Panc1 (cell line): ENCODE results near the gene PCBD2. TPM values are rescaled to one million over a fixed set of nuclear protein-coding genes. Genes with fewer than 3 reads are reported as not detected.

Experiments used
- ATAC-seq: fragments of 200-7000 bp; cut with Tn5 transposase; 2 replicates; pipeline ENCODE4 v1.9.1; 2020; ENCODE audit warnings: mild to moderate bottlenecking, moderate library complexity
- BruUV-seq: library from RNA; stranded (reverse); fragments of 400-500 nt; replicated peaks from 2 replicates; lab custom pipeline; 2021; lab: Mats Ljungman, UMichigan
- CTCF ChIA-PET: fragments of 300-600 bp; sonication (Branson Sonifier 250); formaldehyde crosslinking; loops from one replicate; lab custom pipeline; 2022; ENCODE audit warnings: antibody characterized with exemption; lab: Charles Lee
- POLR2A ChIA-PET: fragments of 300-600 bp; sonication (Branson Sonifier 250); formaldehyde crosslinking; loops from one replicate; lab custom pipeline; 2022; ENCODE audit warnings: antibody characterized with exemption; lab: Charles Lee
- DNase-seq: peaks from one replicate; pipeline ENCODE4 v3.0.0-alpha.2; 2010; ENCODE audit warnings: low read depth, low spot score
- H3K27ac ChIP-seq: 2 replicates; pipeline ENCODE4 v1.5.1; 2011; ENCODE audit warnings: mild to moderate bottlenecking, low read length, inconsistent platforms
- H3K27me3 ChIP-seq: fragments of 200-500 bp; sonication (Bioruptor generic); 2 replicates; pipeline ENCODE4 v1.6.0; 2014; ENCODE audit warnings: low read length, inconsistent platforms; ENCODE audit not compliant: control insufficient read depth, insufficient read depth
- H3K36me3 ChIP-seq: fragments of 200-500 bp; sonication (Bioruptor generic); 2 replicates; pipeline ENCODE4 v1.5.1; 2014; ENCODE audit warnings: inconsistent platforms, mild to moderate bottlenecking, low read length, moderate library complexity; ENCODE audit not compliant: control insufficient read depth, insufficient read depth
- H3K4me1 ChIP-seq: 2 replicates; pipeline ENCODE4 v1.5.1; 2011; ENCODE audit warnings: inconsistent platforms, mild to moderate bottlenecking, low read length, moderate library complexity; ENCODE audit not compliant: control insufficient read depth, insufficient read depth
- H3K4me3 ChIP-seq, 2 experiments: 2 replicates each; pipeline ENCODE4 v1.5.1; 2011 to 2012; ENCODE audit warnings: low read depth in 2 of 2, low read length in 2 of 2, mild to moderate bottlenecking in 2 of 2, inconsistent platforms in 1 of 2, moderate library complexity in 1 of 2
- H3K9me3 ChIP-seq: fragments of 200-500 bp; sonication (Bioruptor generic); 2 replicates; pipeline ENCODE4 v1.5.1; 2014; ENCODE audit warnings: low read depth, mild to moderate bottlenecking, inconsistent platforms, low read length, moderate library complexity; ENCODE audit not compliant: control insufficient read depth, insufficient read depth
- POLR2AphosphoS5 ChIP-seq: IDR thresholded peaks from 2 replicates; pipeline ENCODE4 v1.6.1; 2012; ENCODE audit warnings: mild to moderate bottlenecking, low read depth, low read length, moderate library complexity
- SIN3A ChIP-seq: IDR thresholded peaks from 2 replicates; pipeline ENCODE4 v1.6.1; 2012; ENCODE audit warnings: low read depth, mild to moderate bottlenecking, low read length, moderate library complexity, borderline replicate concordance; ENCODE audit not compliant: insufficient read depth
- TCF7L2 ChIP-seq: IDR thresholded peaks from 2 replicates; pipeline ENCODE4 v1.6.1; 2011; ENCODE audit warnings: mild to moderate bottlenecking, low read depth, low read length, inconsistent platforms
- in situ Hi-C: cut with HindIII; loops from 2 replicates; pipeline ENCODE4 v1.10.0; 2016; ENCODE audit warnings: low sequenced_read_pairs, low pct_unique_long_range_greater_than_20kb
- intact Hi-C: fragments of 100-400 bp; cut with micrococcal nuclease; formaldehyde crosslinking; loops from one replicate; pipeline ENCODE4 v1.10.0; 2022; ENCODE audit not compliant: unreplicated experiment
- total RNA-seq: library from RNA; stranded (reverse); gene quantifications from one replicate; pipeline ENCODE4 v1.2.1, GENCODE V29; 2021; ENCODE audit not compliant: unreplicated experiment
- TF ChIP-seq, protein P1 (sequence below): fragments of 450-650 bp; IDR thresholded peaks from 2 replicates; pipeline ENCODE4 v1.5.1; 2017; ENCODE audit warnings: mild to moderate bottlenecking
- TF ChIP-seq, protein P2 (sequence below), 2 experiments: IDR thresholded peaks; 2 replicates each; pipeline ENCODE4 v1.6.1; 2011 to 2012; ENCODE audit warnings: low read depth in 2 of 2, control low read depth in 1 of 2, low read length in 1 of 2, mild to moderate bottlenecking in 1 of 2, moderate library complexity in 1 of 2; ENCODE audit not compliant: insufficient read depth in 1 of 2

PCBD2 gene
- total RNA-seq, 1 experiment from 2014 or later = 19.8 TPM

GRCh38 chr5:134975843-134976242, 70.9 kb downstream of the PCBD2 start:
- intact Hi-C loops (no loop called here), in situ Hi-C loops (no loop called here)
- ChIA-PET CTCF (interaction anchor here (0.6 kb wide), 1 partner anchor 72 kb away, joined by 7 read pairs; no protein-coding TSS in a partner anchor), POLR2A (no interaction called here)
- no peak for DNase-seq
- H3K4me3 ChIP-seq = no peak overlapping the region
- no peaks in the 10 kb centered on the region; the same call in 1 of the 2 replicates for H3K9me3 ChIP-seq
- no peak overlapping the region for H3K27ac ChIP-seq
- H3K36me3 ChIP-seq = no peaks in the 10 kb centered on the region
- no peak; the same call in 1 of the 2 replicates for ATAC-seq
- H3K27me3 ChIP-seq = no peaks in the 10 kb centered on the region
- TF ChIP-seq POLR2AphosphoS5 (no peak), SIN3A (no peak), TCF7L2 (no peak)
- TF ChIP-seq, protein P1, sequence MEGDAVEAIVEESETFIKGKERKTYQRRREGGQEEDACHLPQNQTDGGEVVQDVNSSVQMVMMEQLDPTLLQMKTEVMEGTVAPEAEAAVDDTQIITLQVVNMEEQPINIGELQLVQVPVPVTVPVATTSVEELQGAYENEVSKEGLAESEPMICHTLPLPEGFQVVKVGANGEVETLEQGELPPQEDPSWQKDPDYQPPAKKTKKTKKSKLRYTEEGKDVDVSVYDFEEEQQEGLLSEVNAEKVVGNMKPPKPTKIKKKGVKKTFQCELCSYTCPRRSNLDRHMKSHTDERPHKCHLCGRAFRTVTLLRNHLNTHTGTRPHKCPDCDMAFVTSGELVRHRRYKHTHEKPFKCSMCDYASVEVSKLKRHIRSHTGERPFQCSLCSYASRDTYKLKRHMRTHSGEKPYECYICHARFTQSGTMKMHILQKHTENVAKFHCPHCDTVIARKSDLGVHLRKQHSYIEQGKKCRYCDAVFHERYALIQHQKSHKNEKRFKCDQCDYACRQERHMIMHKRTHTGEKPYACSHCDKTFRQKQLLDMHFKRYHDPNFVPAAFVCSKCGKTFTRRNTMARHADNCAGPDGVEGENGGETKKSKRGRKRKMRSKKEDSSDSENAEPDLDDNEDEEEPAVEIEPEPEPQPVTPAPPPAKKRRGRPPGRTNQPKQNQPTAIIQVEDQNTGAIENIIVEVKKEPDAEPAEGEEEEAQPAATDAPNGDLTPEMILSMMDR = no peak
- TF ChIP-seq, protein P2, sequence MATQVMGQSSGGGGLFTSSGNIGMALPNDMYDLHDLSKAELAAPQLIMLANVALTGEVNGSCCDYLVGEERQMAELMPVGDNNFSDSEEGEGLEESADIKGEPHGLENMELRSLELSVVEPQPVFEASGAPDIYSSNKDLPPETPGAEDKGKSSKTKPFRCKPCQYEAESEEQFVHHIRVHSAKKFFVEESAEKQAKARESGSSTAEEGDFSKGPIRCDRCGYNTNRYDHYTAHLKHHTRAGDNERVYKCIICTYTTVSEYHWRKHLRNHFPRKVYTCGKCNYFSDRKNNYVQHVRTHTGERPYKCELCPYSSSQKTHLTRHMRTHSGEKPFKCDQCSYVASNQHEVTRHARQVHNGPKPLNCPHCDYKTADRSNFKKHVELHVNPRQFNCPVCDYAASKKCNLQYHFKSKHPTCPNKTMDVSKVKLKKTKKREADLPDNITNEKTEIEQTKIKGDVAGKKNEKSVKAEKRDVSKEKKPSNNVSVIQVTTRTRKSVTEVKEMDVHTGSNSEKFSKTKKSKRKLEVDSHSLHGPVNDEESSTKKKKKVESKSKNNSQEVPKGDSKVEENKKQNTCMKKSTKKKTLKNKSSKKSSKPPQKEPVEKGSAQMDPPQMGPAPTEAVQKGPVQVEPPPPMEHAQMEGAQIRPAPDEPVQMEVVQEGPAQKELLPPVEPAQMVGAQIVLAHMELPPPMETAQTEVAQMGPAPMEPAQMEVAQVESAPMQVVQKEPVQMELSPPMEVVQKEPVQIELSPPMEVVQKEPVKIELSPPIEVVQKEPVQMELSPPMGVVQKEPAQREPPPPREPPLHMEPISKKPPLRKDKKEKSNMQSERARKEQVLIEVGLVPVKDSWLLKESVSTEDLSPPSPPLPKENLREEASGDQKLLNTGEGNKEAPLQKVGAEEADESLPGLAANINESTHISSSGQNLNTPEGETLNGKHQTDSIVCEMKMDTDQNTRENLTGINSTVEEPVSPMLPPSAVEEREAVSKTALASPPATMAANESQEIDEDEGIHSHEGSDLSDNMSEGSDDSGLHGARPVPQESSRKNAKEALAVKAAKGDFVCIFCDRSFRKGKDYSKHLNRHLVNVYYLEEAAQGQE (IDR thresholded peaks at IDR 0.05; ENCODE audit: insufficient read depth in 1 of 2, low read depth in 2 of 2, low read length in 1 of 2) = no peak
- BruUV-seq = no TSS peak
- H3K4me1 ChIP-seq = no peaks in the 10 kb centered on the region

DNA sequence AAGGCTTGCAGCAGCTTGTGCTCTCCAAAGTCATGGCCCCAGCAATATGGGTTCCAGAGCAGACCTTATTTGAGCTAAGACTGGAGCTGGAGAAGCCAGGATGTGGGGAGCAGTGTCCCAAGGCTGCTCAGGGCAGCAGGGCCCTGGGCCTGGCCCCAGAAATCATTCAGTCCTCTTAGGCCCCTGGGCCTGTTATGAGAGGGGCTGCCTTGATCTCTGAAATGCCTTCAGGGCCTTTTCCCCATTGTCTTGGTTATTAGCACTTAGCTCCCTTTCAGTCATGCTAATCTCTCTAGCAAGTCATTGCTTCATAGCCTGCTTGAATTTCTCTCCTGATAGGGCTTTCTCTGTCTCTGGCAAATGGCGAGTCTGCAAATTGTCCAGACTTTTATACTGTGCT, 71.9 kb downstream of the PCBD2 start:
- intact Hi-C loops (no loop called here), in situ Hi-C loops (no loop called here)
- no peaks in the 10 kb centered on the region for H3K27me3 ChIP-seq
- no peak for DNase-seq
- H3K27ac ChIP-seq = no peak overlapping the region
- BruUV-seq = no TSS peak
- ChIA-PET POLR2A (interaction anchor here (0.6 kb wide), 1 partner anchor 10 kb away, joined by 14 read pairs; no protein-coding TSS in a partner anchor), CTCF (no interaction called here)
- H3K9me3 ChIP-seq = peaks cover under 1% of the 10 kb centered on the region; the same call in 1 of the 2 replicates
- H3K36me3 ChIP-seq = no peaks in the 10 kb centered on the region
- TF ChIP-seq, protein P1 = no peak
- TF ChIP-seq SIN3A = no peak
- TF ChIP-seq TCF7L2 = no peak
- TF ChIP-seq POLR2AphosphoS5 = no peak
- TF ChIP-seq, protein P2 (IDR thresholded peaks at IDR 0.05; ENCODE audit: insufficient read depth in 1 of 2, low read depth in 2 of 2, low read length in 1 of 2) = no peak
- H3K4me3 ChIP-seq = no peak overlapping the region
- H3K4me1 ChIP-seq = no peaks in the 10 kb centered on the region
- no peak for ATAC-seq
